LNCaP clone FGC (cell line): ENCODE measurements around the gene ZNF618.

Source experiments
- DNase-seq: peaks from one replicate; pipeline ENCODE4 v3.0.0-alpha.2; 2011; ENCODE audit warnings: low read depth
- H3K4me3 ChIP-seq: 2 replicates; pipeline ENCODE4 v1.5.1; 2011; ENCODE audit warnings: mild to moderate bottlenecking, low read depth, low read length, control low read depth
- TF ChIP-seq, protein P1 (sequence below): IDR thresholded peaks from 2 replicates; pipeline ENCODE4 v1.5.1; 2012; ENCODE audit warnings: mild to moderate bottlenecking; ENCODE audit not compliant: control insufficient read depth, insufficient read depth; ENCODE audit errors: extremely low read depth

Gene ZNF618

GRCh38 chr9:114099669-114100270, 223.7 kb downstream of the ZNF618 start:
- H3K4me3 ChIP-seq: no peak overlapping the region
- TF ChIP-seq, protein P1, sequence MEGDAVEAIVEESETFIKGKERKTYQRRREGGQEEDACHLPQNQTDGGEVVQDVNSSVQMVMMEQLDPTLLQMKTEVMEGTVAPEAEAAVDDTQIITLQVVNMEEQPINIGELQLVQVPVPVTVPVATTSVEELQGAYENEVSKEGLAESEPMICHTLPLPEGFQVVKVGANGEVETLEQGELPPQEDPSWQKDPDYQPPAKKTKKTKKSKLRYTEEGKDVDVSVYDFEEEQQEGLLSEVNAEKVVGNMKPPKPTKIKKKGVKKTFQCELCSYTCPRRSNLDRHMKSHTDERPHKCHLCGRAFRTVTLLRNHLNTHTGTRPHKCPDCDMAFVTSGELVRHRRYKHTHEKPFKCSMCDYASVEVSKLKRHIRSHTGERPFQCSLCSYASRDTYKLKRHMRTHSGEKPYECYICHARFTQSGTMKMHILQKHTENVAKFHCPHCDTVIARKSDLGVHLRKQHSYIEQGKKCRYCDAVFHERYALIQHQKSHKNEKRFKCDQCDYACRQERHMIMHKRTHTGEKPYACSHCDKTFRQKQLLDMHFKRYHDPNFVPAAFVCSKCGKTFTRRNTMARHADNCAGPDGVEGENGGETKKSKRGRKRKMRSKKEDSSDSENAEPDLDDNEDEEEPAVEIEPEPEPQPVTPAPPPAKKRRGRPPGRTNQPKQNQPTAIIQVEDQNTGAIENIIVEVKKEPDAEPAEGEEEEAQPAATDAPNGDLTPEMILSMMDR: no peak
- DNase-seq: no peak

- H3K4me3 ChIP-seq: no peak overlapping the region
- TF ChIP-seq, protein P1: no peak
- DNase-seq: no peak
Measured at GRCh38 chr9:114100536-114100935, 224.4 kb downstream of the ZNF618 start.

DNA sequence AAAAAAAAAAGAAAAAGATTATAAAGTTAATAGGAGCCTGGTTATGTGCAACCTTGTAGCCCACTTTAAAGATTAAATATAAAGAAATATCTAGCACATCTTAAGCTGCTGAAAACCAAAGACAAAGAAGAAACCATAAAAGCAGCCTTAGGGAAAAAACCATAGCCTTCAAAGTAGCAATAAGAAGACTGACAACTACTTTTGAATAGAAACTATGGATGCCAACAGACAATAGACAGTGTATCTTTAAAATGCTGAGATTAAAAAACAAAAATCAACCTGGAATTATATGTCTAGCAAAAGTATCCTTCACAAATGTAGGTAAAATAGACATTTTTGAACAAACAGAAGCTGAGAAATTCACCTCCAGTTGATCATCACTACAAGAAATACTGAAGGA, 226.4 kb downstream of the ZNF618 start:
- DNase-seq: no peak
- no peak overlapping the region for H3K4me3 ChIP-seq
- TF ChIP-seq, protein P1: no peak

- DNase-seq: no peak
- TF ChIP-seq, protein P1: no peak
- no peak overlapping the region for H3K4me3 ChIP-seq
Measured at GRCh38 chr9:114105236-114105635, 229.1 kb downstream of the ZNF618 start.
